ENCODE results near the gene ADAMTS14. TPM values are rescaled to one million over a fixed set of nuclear protein-coding genes. Genes with fewer than 3 reads are reported as not detected.

ADAMTS14 gene
- total and polyA plus RNA-seq, 8 donors, result 0.33 to 9.4 (median 3.9) TPM; not detected in 2

DNA sequence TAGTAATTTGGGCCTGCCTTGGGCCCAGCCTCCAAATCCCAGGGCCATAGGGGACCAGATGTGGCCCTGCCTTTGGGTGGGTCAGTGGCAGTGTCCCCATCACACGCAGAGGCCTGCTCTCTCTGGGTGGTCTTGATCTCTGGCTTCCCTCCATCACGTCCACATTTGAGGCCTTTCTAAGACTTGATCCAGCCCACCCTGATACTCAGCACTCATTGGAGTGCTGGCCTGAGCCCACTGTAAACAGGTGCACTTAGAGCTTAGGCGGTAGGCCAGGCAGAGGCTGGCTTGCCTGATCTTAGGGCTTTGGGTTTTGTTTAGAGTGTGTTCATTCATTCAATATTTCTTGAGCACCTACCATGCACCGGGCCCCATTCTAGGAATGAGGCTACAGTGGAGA lies 60.3 kb downstream of the ADAMTS14 start:
- Histone ChIP-seq H3K27me3 (no peaks in the 10 kb centered on the region), H3K27ac (no peak overlapping the region), H3K36me3 (no peaks in the 10 kb centered on the region), H3K9me3 (no peaks in the 10 kb centered on the region), H3K4me3 (no peak overlapping the region), H3K4me1 (peaks cover 0 to 5% (median 0%) of the 10 kb centered on the region in 4 donors)
- WGBS, 5 donors, result 74 to 92% (median 86%) methylated on average over 3 to 4 of the region's 4 CpGs
- TF ChIP-seq POLR2A (IDR thresholded peaks at IDR 0.05), result no peak
- TF ChIP-seq, protein P1, sequence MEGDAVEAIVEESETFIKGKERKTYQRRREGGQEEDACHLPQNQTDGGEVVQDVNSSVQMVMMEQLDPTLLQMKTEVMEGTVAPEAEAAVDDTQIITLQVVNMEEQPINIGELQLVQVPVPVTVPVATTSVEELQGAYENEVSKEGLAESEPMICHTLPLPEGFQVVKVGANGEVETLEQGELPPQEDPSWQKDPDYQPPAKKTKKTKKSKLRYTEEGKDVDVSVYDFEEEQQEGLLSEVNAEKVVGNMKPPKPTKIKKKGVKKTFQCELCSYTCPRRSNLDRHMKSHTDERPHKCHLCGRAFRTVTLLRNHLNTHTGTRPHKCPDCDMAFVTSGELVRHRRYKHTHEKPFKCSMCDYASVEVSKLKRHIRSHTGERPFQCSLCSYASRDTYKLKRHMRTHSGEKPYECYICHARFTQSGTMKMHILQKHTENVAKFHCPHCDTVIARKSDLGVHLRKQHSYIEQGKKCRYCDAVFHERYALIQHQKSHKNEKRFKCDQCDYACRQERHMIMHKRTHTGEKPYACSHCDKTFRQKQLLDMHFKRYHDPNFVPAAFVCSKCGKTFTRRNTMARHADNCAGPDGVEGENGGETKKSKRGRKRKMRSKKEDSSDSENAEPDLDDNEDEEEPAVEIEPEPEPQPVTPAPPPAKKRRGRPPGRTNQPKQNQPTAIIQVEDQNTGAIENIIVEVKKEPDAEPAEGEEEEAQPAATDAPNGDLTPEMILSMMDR (IDR thresholded peaks at IDR 0.05), result no peak
- intact Hi-C loops (cut with DNase I; ENCODE audit: low total_unique reads), result no loop called here
- no peak for DNase-seq

DNA sequence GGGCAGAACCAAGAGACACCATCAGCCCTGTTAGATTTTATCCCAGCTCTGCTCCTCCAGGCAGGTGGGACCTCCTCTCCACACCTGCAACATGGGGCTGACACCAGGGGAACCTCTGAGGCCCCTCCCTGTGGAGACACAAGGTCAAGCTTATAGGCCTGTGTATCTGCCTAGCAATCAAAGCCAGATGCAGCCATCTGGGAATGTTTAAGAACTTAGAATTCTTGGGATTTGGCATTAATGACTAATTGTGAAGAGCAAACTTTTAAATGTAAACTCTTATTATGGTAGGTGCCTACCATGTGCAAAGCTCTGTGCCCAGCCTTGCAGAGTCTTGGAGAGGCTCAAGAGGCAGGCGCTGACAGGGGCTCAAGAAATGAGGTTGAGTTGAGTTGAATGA lies 60.7 kb downstream of the ADAMTS14 start:
- peaks cover 0 to 5% (median 0%) of the 10 kb centered on the region in 4 donors for H3K4me1 ChIP-seq
- no peak for DNase-seq
- no peaks in the 10 kb centered on the region for H3K9me3 ChIP-seq
- TF ChIP-seq POLR2AphosphoS5 (IDR thresholded peaks at IDR 0.05), result no peak
- TF ChIP-seq, protein P1 (IDR thresholded peaks at IDR 0.05), result no peak
- TF ChIP-seq POLR2A (IDR thresholded peaks at IDR 0.05), result no peak
- TF ChIP-seq EP300 (IDR thresholded peaks at IDR 0.05), result no peak
- no peak overlapping the region for H3K4me3 ChIP-seq
- 91 to 100% (median 96%) methylated on average over 1 of the region's 1 CpG for WGBS, 5 donors
- no peaks in the 10 kb centered on the region for H3K36me3 ChIP-seq
- intact Hi-C loops (cut with DNase I; ENCODE audit: low total_unique reads), result no loop called here
- no peak overlapping the region for H3K27ac ChIP-seq
- H3K27me3 ChIP-seq, result no peaks in the 10 kb centered on the region

DNA sequence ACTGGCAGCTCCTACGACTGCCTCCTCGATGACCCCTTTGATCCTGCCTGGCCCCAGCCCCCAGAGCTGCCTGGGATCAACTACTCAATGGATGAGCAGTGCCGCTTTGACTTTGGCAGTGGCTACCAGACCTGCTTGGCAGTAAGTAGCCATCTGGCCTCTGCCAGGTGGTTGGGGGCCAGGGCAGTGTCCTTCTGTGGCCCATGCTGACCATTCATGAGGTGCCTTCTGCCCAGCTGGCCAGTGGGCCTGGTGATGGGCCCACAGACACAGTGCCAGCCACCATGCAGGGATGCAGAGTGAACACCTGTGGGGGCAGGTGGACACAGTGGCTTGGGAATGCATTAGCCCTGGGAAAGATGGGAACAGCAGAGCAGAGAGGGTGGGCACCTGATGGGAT lies 62.9 kb downstream of the ADAMTS14 start:
- WGBS, 5 donors, result 54 to 100% (median 66%) methylated on average over 1 to 3 of the region's 3 CpGs
- Histone ChIP-seq H3K9me3 (no peaks in the 10 kb centered on the region), H3K36me3 (no peaks in the 10 kb centered on the region), H3K4me1 (peaks cover 0 to 1% (median 0%) of the 10 kb centered on the region in 4 donors), H3K27me3 (no peaks in the 10 kb centered on the region), H3K4me3 (no peak overlapping the region), H3K27ac (no peak overlapping the region)
- no peak for DNase-seq
- TF ChIP-seq, protein P1 (IDR thresholded peaks at IDR 0.05), result no peak
- TF ChIP-seq POLR2A (IDR thresholded peaks at IDR 0.05), result no peak
- TF ChIP-seq EP300 (IDR thresholded peaks at IDR 0.05), result no peak
- no peak for TF ChIP-seq POLR2AphosphoS5 (IDR thresholded peaks at IDR 0.05)
- intact Hi-C loops (cut with DNase I; ENCODE audit: low total_unique reads), result no loop called here

DNA sequence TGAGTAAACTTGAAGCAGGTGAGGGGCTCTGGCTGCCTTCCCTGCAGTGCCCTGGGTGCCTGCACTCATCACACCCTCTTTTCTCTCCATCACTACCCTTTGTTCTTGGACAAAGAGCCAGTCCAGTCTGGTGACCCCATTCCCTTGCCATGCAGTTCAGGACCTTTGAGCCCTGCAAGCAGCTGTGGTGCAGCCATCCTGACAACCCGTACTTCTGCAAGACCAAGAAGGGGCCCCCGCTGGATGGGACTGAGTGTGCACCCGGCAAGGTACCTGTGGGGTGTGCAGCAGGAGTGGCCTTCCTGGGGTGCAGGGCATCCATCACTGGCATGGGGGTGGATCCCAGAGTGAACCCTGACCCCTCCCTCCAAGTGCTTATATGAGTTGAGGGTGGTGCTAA lies 64.2 kb downstream of the ADAMTS14 start:
- H3K27me3 ChIP-seq, result no peaks in the 10 kb centered on the region
- intact Hi-C loops (cut with DNase I; ENCODE audit: low total_unique reads), result no loop called here
- no peaks in the 10 kb centered on the region for H3K9me3 ChIP-seq
- peaks cover 0 to 13% (median 0%) of the 10 kb centered on the region in 4 donors for H3K4me1 ChIP-seq
- 77 to 100% (median 87%) methylated on average over 2 to 3 of the region's 3 CpGs for WGBS, 5 donors
- no peak overlapping the region for H3K4me3 ChIP-seq
- no peaks in the 10 kb centered on the region for H3K36me3 ChIP-seq
- no peak overlapping the region for H3K27ac ChIP-seq
- no peak for DNase-seq
- no peak for TF ChIP-seq POLR2AphosphoS5 (IDR thresholded peaks at IDR 0.05)
- TF ChIP-seq, protein P1 (IDR thresholded peaks at IDR 0.05), result no peak
- no peak for TF ChIP-seq EP300 (IDR thresholded peaks at IDR 0.05)
- TF ChIP-seq POLR2A (IDR thresholded peaks at IDR 0.05), result no peak

Measured in stomach (tissue), 9 donors.